HUES48 (cell line): ENCODE data around the gene HSPA1B.
"Not testable (repeated sequence)": the region's sequence is repeated elsewhere in the genome, so short reads cannot be mapped to it uniquely, and the experiment has no call there.

Experiments used
- H3K27ac ChIP-seq: one replicate; pipeline ENCODE4 v1.7.0; 2013; ENCODE audit warnings: low read depth, low read length, inconsistent platforms
- H3K27me3 ChIP-seq: 2 replicates; pipeline ENCODE4 v1.6.1; 2013; ENCODE audit warnings: mild to moderate bottlenecking, low read length; ENCODE audit not compliant: control insufficient read depth, insufficient read depth
- H3K36me3 ChIP-seq: 2 replicates; pipeline ENCODE4 v1.6.1; 2013; ENCODE audit warnings: low read length; ENCODE audit not compliant: control insufficient read depth, insufficient read depth
- H3K4me1 ChIP-seq: 2 replicates; pipeline ENCODE4 v1.6.1; 2013; ENCODE audit warnings: mild to moderate bottlenecking, low read length; ENCODE audit not compliant: control insufficient read depth, insufficient read depth
- H3K4me3 ChIP-seq: 2 replicates; pipeline ENCODE4 v1.5.1; 2013; ENCODE audit warnings: mild to moderate bottlenecking, low read depth, low read length
- H3K9ac ChIP-seq: 2 replicates; pipeline ENCODE4 v1.6.1; 2013; ENCODE audit warnings: mild to moderate bottlenecking, low read depth, low read length, moderate library complexity
- H3K9me3 ChIP-seq: 2 replicates; pipeline ENCODE4 v1.6.1; 2013; ENCODE audit warnings: low read length; ENCODE audit not compliant: control insufficient read depth, insufficient read depth

HSPA1B gene

DNA sequence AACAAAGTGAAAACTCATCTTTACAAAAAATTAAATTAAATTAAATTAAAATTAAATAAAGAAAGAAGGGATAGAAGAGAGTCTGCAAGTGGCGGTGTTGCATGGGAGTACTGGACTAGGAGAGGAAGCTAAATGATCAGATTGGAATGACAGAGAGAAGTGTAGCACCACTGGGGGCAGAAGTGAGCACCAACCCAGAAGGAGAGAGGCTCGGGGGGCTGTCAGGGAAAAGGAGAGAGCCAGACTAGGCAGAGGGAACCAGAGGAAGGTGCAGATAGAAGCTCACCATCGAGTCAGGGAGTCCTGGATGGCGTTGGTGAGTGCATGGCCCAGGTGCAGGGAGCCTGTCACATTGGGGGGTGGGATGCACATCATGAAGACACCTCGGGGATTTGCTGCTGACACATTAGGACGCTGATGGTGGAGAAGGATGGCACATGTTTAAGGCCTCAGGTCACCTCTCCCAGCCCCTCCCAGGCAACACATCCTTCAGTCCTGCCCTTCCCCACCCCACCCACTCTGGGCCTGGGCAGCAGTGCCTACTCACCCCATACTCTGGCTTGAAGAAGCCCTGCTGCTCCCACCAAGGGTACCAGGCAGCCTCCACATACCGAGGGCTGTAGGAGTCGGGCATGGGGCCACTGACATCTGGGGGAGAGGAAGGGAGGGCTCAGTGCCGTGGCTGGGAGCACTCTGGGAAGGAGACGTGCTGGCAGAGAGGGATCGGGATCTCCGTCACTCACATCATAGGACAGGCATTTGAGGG lies 36.0 kb upstream of the HSPA1B start:
- peaks cover 6% of the 10 kb centered on the region; the same call in 1 of the 2 replicates for H3K4me1 ChIP-seq
- H3K9ac ChIP-seq: no peak overlapping the region
- no peaks in the 10 kb centered on the region for H3K27me3 ChIP-seq
- H3K4me3 ChIP-seq: no peak overlapping the region
- no peak overlapping the region for H3K27ac ChIP-seq
- no peaks in the 10 kb centered on the region for H3K9me3 ChIP-seq
- H3K36me3 ChIP-seq: peaks cover 51% of the 10 kb centered on the region

DNA sequence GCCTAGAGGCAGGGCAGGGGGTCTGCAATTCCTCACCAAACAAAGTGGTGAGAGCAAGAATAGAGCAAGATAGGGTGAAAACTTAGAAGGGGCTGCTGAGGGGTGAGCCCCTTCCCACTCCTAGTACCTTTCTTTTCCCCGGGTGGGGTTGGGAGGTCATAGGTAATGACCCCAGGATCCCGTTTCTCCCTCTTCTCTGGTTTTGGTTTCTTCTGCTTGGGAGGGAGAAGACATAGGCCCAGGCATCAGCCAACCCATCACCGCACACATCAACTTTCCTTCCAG lies 35.5 kb upstream of the HSPA1B start:
- peaks cover 50% of the 10 kb centered on the region for H3K36me3 ChIP-seq
- no peaks in the 10 kb centered on the region for H3K9me3 ChIP-seq
- no peaks in the 10 kb centered on the region for H3K27me3 ChIP-seq
- peaks cover 6% of the 10 kb centered on the region; the same call in 1 of the 2 replicates for H3K4me1 ChIP-seq
- H3K4me3 ChIP-seq: no peak overlapping the region
- H3K27ac ChIP-seq: no peak overlapping the region
- no peak overlapping the region for H3K9ac ChIP-seq

DNA sequence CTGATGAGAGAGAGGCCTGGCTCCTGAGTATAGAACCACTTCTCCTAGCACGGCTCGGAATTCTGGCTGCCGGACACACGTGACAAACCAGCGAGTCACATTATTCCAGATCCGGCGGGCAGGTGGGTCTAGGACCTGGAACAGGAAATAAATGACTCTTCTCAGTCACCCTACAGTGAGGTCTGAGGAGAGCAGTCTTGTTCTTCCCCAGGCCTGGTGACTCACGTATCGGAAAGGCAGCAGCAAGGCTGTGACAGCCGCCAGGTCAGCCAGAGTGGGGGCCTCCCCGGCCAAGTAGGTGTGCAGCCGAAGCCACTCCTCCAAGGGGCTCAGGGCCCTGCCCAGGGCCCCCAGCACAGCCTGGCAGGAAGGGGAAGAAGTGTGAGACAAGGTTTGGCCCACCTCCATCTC lies 34.8 kb upstream of the HSPA1B start:
- Histone ChIP-seq H3K36me3 (peaks cover 52% of the 10 kb centered on the region), H3K4me1 (peaks cover 6% of the 10 kb centered on the region; the same call in 1 of the 2 replicates), H3K27ac (no peak overlapping the region), H3K9ac (no peak overlapping the region), H3K9me3 (no peaks in the 10 kb centered on the region), H3K27me3 (no peaks in the 10 kb centered on the region), H3K4me3 (no peak overlapping the region)

DNA sequence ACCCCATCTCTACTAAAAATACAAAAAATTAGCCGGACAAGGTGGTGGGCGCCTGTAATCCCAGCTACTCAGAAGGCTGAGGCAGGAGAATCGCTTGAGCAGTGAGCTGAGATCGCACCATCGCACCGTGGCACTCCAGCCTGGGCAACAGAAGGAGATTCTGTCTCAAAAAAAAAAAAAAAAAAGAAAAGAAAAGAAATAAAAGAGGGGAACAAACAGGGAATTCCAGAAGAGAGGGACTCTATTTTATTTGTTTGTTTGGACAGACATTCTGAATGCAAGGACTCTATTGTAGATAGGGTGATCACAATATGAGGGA lies 33.7 kb upstream of the HSPA1B start:
- not testable (repeated sequence) for H3K27me3 ChIP-seq, H3K27ac ChIP-seq, H3K4me1 ChIP-seq, H3K9ac ChIP-seq, H3K9me3 ChIP-seq
- peaks cover 54% of the 10 kb centered on the region for H3K36me3 ChIP-seq
- peak overlapping the region; percentile 95 for H3K4me3 ChIP-seq

GRCh38 chr6:31794294-31794865 lies 33.2 kb upstream of the HSPA1B start:
- H3K4me1 ChIP-seq: peaks cover 6% of the 10 kb centered on the region; the same call in 1 of the 2 replicates
- H3K4me3 ChIP-seq: peak overlapping the region; percentile 95
- peak overlapping the region; percentile 95 for H3K27ac ChIP-seq
- no peaks in the 10 kb centered on the region for H3K9me3 ChIP-seq
- peak overlapping the region; percentile 97 for H3K9ac ChIP-seq
- H3K27me3 ChIP-seq: no peaks in the 10 kb centered on the region
- peaks cover 49% of the 10 kb centered on the region for H3K36me3 ChIP-seq

DNA sequence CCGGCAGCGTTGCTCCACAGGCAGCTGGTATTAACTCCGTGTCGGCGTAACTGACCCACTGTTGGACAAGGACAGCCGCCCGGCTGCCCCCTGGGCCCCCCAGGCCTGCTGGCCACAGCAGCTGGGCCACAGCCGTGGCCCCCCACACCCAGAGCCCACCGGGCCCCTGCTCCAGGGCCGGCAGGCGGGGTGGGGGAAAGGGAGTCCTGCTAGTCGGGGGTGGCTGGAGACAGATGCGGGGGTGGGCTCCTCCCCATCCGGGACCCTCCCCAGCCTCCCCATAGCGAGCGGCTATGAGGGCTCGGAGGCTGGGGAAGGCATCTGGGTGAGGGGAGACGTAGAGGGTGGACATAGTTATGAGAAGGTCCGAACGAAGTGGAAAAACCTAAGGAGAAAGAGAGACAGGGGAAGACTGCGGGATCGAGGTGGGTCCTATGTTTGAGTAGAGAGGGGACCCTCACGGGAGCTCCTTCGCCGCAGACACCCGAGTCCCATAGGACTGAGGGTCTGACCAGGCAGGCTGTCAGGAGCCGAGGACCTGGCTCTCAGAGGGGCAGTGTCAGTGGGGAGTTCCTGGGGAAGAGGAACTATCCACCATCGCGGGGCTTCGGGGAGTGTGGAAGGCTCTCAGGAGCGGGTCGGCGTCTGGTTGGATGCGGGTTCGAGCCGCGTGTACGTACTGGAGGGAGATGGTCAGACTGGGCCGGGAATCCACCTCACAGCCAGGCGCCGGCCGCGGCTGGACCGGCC lies 32.5 kb upstream of the HSPA1B start:
- peak overlapping the region; percentile 95 for H3K4me3 ChIP-seq
- peak overlapping the region; percentile 95 for H3K27ac ChIP-seq
- H3K4me1 ChIP-seq: peaks cover 6% of the 10 kb centered on the region; the same call in 1 of the 2 replicates
- H3K9ac ChIP-seq: peak overlapping the region; percentile 97
- peaks cover 45% of the 10 kb centered on the region for H3K36me3 ChIP-seq
- no peaks in the 10 kb centered on the region for H3K27me3 ChIP-seq
- no peaks in the 10 kb centered on the region for H3K9me3 ChIP-seq

DNA sequence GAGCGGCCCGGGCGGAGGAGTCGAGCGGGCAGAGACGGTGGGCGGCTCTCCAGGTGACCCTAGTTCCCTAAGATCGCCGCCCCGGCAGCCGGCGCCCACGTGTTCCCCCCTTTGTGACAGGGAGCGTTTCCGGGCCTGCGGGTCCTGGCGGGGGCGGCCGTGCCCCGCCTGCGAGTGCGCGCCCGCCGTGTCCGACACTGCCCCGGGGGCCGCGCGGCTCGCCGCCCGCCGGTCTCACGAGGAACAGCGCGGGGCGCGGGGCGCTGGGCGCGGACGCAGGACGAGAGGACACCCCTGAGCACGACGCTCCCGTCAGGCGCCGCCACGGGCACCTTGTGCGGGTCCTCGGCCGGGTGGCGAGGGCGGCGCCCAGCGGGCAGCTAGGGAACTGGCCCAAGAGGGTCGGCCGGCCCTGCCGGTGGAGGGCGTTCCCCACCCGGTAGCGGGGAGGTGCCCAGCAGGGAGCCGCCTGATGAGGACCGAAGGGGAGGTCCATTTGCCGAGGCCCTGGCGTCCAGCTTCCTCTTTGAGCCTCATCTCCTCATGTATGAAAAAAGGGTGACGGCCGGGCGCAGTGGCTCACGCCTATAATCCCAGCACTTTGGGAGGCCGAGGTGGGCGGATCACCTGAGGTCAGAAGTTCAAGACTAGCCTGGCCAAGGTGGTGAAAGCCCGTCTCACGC lies 31.8 kb upstream of the HSPA1B start, which contains the start of gene VARS1:
Gene VARS1 (minus strand): TSS at position 137 of the 683 bp plus-strand sequence. CDS start 535 bp downstream, outside the sequence.
- peak within 1 kb of the TSS; percentile 97 for H3K9ac ChIP-seq
- peak within 1 kb of the TSS; percentile 95 for H3K4me3 ChIP-seq
- H3K9me3 ChIP-seq: no peaks in the 10 kb centered on the region
- H3K27ac ChIP-seq: peak within 1 kb of the TSS; percentile 95
- no peaks in the 10 kb centered on the region for H3K27me3 ChIP-seq
- peaks cover 39% of the 10 kb centered on the region for H3K36me3 ChIP-seq
- peaks cover 6% of the 10 kb centered on the region; the same call in 1 of the 2 replicates for H3K4me1 ChIP-seq

DNA sequence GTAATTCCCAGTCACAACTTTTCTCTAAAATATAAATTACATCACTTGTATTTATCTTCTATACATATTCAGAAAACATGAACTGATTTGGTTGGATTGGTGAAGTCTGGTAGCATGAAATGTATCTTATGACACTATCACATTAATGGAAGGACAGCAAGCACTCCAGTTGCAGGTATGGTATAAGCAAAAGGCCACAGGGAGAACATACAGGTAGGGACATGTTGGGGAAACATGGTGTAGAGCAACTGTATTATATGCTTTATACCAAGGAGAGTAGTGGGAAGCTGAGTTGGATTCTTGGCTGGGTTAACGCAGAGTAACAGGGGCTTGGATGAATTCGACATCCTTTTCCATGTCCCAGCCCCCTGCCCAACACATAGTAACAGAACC lies 30.5 kb upstream of the HSPA1B start:
- no peak overlapping the region for H3K4me3 ChIP-seq
- no peak overlapping the region for H3K27ac ChIP-seq
- H3K36me3 ChIP-seq: peaks cover 42% of the 10 kb centered on the region

GRCh38 chr6:31797588-31797987 lies 29.9 kb upstream of the HSPA1B start:
- H3K4me1 ChIP-seq: peaks cover 6% of the 10 kb centered on the region; the same call in 1 of the 2 replicates
- H3K4me3 ChIP-seq: no peak overlapping the region
- no peak overlapping the region for H3K9ac ChIP-seq
- H3K27ac ChIP-seq: no peak overlapping the region
- H3K36me3 ChIP-seq: peaks cover 36% of the 10 kb centered on the region
- H3K9me3 ChIP-seq: no peaks in the 10 kb centered on the region
- no peaks in the 10 kb centered on the region for H3K27me3 ChIP-seq

More for the DNA sequence above, 30.5 kb upstream of the HSPA1B start:
- Histone ChIP-seq H3K9ac (no peak overlapping the region), H3K4me1 (peaks cover 6% of the 10 kb centered on the region; the same call in 1 of the 2 replicates), H3K9me3 (no peaks in the 10 kb centered on the region), H3K27me3 (no peaks in the 10 kb centered on the region)

- Histone ChIP-seq H3K36me3 (peaks cover 43% of the 10 kb centered on the region), H3K4me1 (no peaks in the 10 kb centered on the region), H3K27ac (no peak overlapping the region), H3K9me3 (no peaks in the 10 kb centered on the region), H3K9ac (no peak overlapping the region), H3K4me3 (no peak overlapping the region), H3K27me3 (no peaks in the 10 kb centered on the region)
Observed at GRCh38 chr6:31799781-31800180, 27.8 kb upstream of the HSPA1B start.
